CD4-positive, alpha-beta T cell treated with Interleukin-17A for 1 hour (primary cell): ENCODE data around the gene LDAF1.
"Not testable (repeated sequence)": the region's sequence is repeated elsewhere in the genome, so short reads cannot be mapped to it uniquely, and the experiment has no call there.

Experiments
- DNase-seq: peaks from one replicate; pipeline ENCODE4 v3.0.0-alpha.2; 2020

Gene LDAF1

GRCh38 chr16:21158208-21159110, at the start of gene LDAF1:
Gene LDAF1 (plus strand): TSS chr16:21158674. CDS start chr16:21161183, 2,509 bp downstream.
- peak; percentile 69 for DNase-seq

- DNase-seq: not testable (repeated sequence)
These were observed 42.9 kb upstream of the LDAF1 start for GRCh38 chr16:21115551-21115950.

- DNase-seq: peak; percentile 6
These were observed 42.3 kb upstream of the LDAF1 start for GRCh38 chr16:21116148-21116693.

GRCh38 chr16:21117567-21117966, 40.9 kb upstream of the LDAF1 start:
- DNase-seq: no peak

GRCh38 chr16:21120976-21121520, 37.4 kb upstream of the LDAF1 start:
- no peak for DNase-seq

- no peak for DNase-seq
These were observed 33.3 kb upstream of the LDAF1 start for GRCh38 chr16:21125191-21125590.

GRCh38 chr16:21126518-21126917, 32.0 kb upstream of the LDAF1 start:
- DNase-seq: no peak

- no peak for DNase-seq
These were observed 29.5 kb upstream of the LDAF1 start for GRCh38 chr16:21128991-21129390.

GRCh38 chr16:21130811-21131210, 27.7 kb upstream of the LDAF1 start:
- no peak for DNase-seq

- DNase-seq: no peak
These were observed 24.4 kb upstream of the LDAF1 start for GRCh38 chr16:21134053-21134452.

GRCh38 chr16:21145738-21146137, 12.7 kb upstream of the LDAF1 start:
- no peak for DNase-seq

GRCh38 chr16:21150375-21151001, 8.0 kb upstream of the LDAF1 start, which contains the start of gene DNAH3:
Gene DNAH3 (minus strand): TSS chr16:21150846. CDS start chr16:21150319, 527 bp downstream.
- no peak for DNase-seq

- DNase-seq: not testable (repeated sequence)
These were observed 6.1 kb upstream of the LDAF1 start for GRCh38 chr16:21152160-21153030.

GRCh38 chr16:21153124-21153729, 5.2 kb upstream of the LDAF1 start:
- DNase-seq: not testable (repeated sequence)

GRCh38 chr16:21156011-21156410, 2.5 kb upstream of the LDAF1 start:
- DNase-seq: not testable (repeated sequence)

GRCh38 chr16:21156767-21157467, 1.6 kb upstream of the LDAF1 start:
- DNase-seq: peak; percentile 26

- no peak for DNase-seq
These were observed 842 bp upstream of the LDAF1 start for GRCh38 chr16:21157632-21158031.

- DNase-seq: peak; percentile 5
These were observed 942 bp downstream of the LDAF1 start for GRCh38 chr16:21159281-21159951.

GRCh38 chr16:21160276-21160675, 1.8 kb downstream of the LDAF1 start:
- DNase-seq: no peak

- DNase-seq: no peak
These were observed 2.7 kb downstream of the LDAF1 start for GRCh38 chr16:21161211-21161610.
